H1 (cell line): ENCODE results near the gene SLFNL1. TPM values are rescaled to one million over a fixed set of nuclear protein-coding genes. Genes with fewer than 3 reads are reported as not detected.

Experiments used
- BCL11A ChIP-seq, 2 experiments: IDR thresholded peaks; one replicate each; pipeline ENCODE4 v1.6.1; 2011; ENCODE audit warnings: low read depth in 2 of 2, low read length in 2 of 2, mild to moderate bottlenecking in 2 of 2
- BRCA1 ChIP-seq: IDR thresholded peaks from 2 replicates; pipeline ENCODE4 v1.6.1; 2012; ENCODE audit warnings: low read depth, low read length, improper control_type of control experiment
- CTCF ChIP-seq, 3 experiments: IDR thresholded peaks; 1 replicate in 2 of 3; 2 replicates in 1 of 3; pipeline versions ENCODE4 v1.5.1 to v1.6.1; 2011; ENCODE audit warnings: low read length in 3 of 3, mild to moderate bottlenecking in 3 of 3, inconsistent platforms in 2 of 3, low read depth in 1 of 3, moderate library complexity in 1 of 3; ENCODE audit not compliant: insufficient read depth in 1 of 3; ENCODE audit errors: control extremely low read depth in 1 of 3
- EZH2 ChIP-seq: fragments of 200-600 bp; sonication (generic); IDR thresholded peaks from 2 replicates; pipeline ENCODE4 v1.7.1; 2012; ENCODE audit warnings: low read depth, mild to moderate bottlenecking, moderate library complexity, low read length, inconsistent platforms; ENCODE audit not compliant: severe bottlenecking
- GTF2F1 ChIP-seq: IDR thresholded peaks from 2 replicates; pipeline ENCODE4 v1.6.1; 2012; ENCODE audit warnings: low read depth, low read length, improper control_type of control experiment, borderline replicate concordance
- KDM4A ChIP-seq: IDR thresholded peaks from one replicate; pipeline ENCODE4 v1.7.1; 2012; ENCODE audit warnings: low read depth, mild to moderate bottlenecking, moderate library complexity, low read length, inconsistent platforms; ENCODE audit not compliant: severe bottlenecking
- KDM5A ChIP-seq: fragments of 200-600 bp; IDR thresholded peaks from 2 replicates; pipeline ENCODE4 v1.7.1; 2012; ENCODE audit warnings: mild to moderate bottlenecking, low read length, inconsistent platforms, mixed read lengths
- MAX ChIP-seq: IDR thresholded peaks from 2 replicates; pipeline ENCODE4 v1.6.1; 2012; ENCODE audit warnings: inconsistent platforms
- NANOG ChIP-seq: IDR thresholded peaks from 2 replicates; pipeline ENCODE4 v1.6.1; 2011; ENCODE audit warnings: low read length, low read depth, mild to moderate bottlenecking, inconsistent platforms; ENCODE audit not compliant: insufficient read depth, poor library complexity, severe bottlenecking
- NRF1 ChIP-seq: IDR thresholded peaks from 2 replicates; pipeline ENCODE4 v1.6.1; 2011; ENCODE audit warnings: mild to moderate bottlenecking, low read depth, low read length, improper control_type of control experiment
- PHF8 ChIP-seq: fragments of 200-600 bp; sonication (generic); conservative IDR thresholded peaks from 2 replicates; pipeline ENCODE4 v1.7.1; 2012; ENCODE audit warnings: low read depth, mild to moderate bottlenecking, inconsistent platforms, low read length, moderate library complexity
- RAD21 ChIP-seq, 2 experiments: IDR thresholded peaks in 1 of 2; conservative IDR thresholded peaks in 1 of 2; 2 replicates each; pipeline ENCODE4 v1.6.1; 2011; ENCODE audit warnings: low read depth in 2 of 2, low read length in 2 of 2, improper control_type of control experiment in 1 of 2, inconsistent platforms in 1 of 2, mild to moderate bottlenecking in 1 of 2, moderate library complexity in 1 of 2
- SIRT6 ChIP-seq: IDR thresholded peaks from one replicate; pipeline ENCODE4 v1.7.1; 2012; ENCODE audit warnings: low read length, inconsistent platforms
- ZNF274 ChIP-seq: IDR thresholded peaks from 2 replicates; pipeline ENCODE4 v1.7.0; 2012; ENCODE audit warnings: low read length, borderline replicate concordance; ENCODE audit errors: extremely low read depth
- polyA plus RNA-seq, 7 experiments: library from polyadenylated mRNA; depleted of rRNA in 3 of 7; stranded (reverse) in 5 of 7; unstranded in 2 of 7; fragments of >200 nt in 5 of 7; fragments of 200-250 nt in 2 of 7; gene quantifications; 1 replicate in 5 of 7; 2 replicates in 1 of 7; 4 replicates in 1 of 7; pipeline versions ENCODE4 v1.2.1 to v1.2.3, GENCODE V29; 2011 to 2013; ENCODE audit warnings: missing spikeins in 2 of 7, mixed read lengths in 2 of 7
- total RNA-seq: library from RNA; stranded (reverse); fragmentation: NEBNext Ultra II Directional; extraction: Animal tissue kit (Norgen Biotek cat#: 25700); gene quantifications from 2 replicates; pipeline ENCODE4 v1.2.1, GENCODE V29; 2021
- TF ChIP-seq, protein P1 (sequence below): IDR thresholded peaks from 2 replicates; pipeline ENCODE4 v1.6.1; 2012; ENCODE audit warnings: inconsistent platforms
- TF ChIP-seq, protein P2 (sequence below): IDR thresholded peaks from 2 replicates; pipeline ENCODE4 v1.6.1; 2011; ENCODE audit warnings: low read length, improper control_type of control experiment

SLFNL1 gene
- total and polyA plus RNA-seq, 2 of the 8 experiments (the other 6 are each of a cell fraction or from before 2014, with no cell fraction given), result not detected

DNA sequence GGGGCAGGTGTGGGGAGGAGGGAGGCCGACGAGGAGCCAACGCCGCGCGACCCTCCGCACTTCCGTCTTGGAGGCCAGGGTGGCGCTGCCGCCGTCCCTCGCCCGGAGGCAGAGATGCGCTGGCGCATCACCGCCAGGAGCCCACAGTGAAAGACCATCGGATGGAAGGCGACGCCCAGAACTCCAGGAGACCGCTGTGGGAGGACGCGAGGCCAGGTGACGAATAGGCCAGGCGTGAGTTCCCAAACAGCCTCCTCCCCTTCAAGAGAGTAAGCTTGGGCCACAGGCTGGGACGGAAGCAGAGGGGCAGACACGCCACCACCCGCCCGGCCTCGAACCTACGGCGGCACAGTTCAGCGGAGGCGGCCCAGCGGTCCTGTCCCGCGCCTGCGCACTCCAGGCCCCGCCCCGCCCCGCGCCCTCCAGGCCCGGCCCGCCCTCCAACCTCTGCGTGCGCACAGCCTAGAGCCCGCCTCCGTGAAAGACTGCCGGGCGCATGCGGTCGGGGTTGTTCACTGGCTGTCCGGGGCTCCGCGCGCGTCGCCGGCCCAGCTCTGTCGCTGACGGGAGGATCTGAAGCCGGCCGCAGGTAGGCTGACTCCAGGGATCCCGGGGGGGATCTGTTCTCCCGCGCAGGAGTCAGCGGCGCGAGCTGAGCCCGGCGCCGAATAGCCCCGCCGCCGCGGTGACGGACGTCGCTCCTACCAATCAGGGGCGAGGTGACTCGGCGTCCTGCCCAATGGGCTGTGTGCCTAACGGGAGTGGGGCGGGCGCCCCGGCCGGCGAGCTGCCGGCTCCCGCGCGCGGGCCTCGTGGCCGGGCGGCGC, 42.1 kb downstream of the SLFNL1 start, which contains the start of gene CTPS1 (continued):
- TF ChIP-seq CTCF (IDR thresholded peaks at IDR 0.05; ENCODE audit: control extremely low read depth in 1 of 3, insufficient read depth in 1 of 3, low read depth in 1 of 3, low read length in 3 of 3) (peak; percentile 58 to 68 (median 62)), SIRT6 (no peak), ZNF274 (no peak), GTF2F1 (no peak; the same call in 1 of the 2 replicates), RAD21 (IDR thresholded peaks at IDR 0.05 in 1 of 2, conservative IDR thresholded peaks at IDR 0.05 in 1 of 2; ENCODE audit: low read depth in 2 of 2, low read length in 2 of 2) (no peak), BCL11A (IDR thresholded peaks at IDR 0.05; ENCODE audit: low read depth in 2 of 2, low read length in 2 of 2) (no peak), MAX (peak; percentile 79), NRF1 (peak; percentile 53), NANOG (no peak), BRCA1 (no peak), KDM4A (peak; percentile 78), KDM5A (no peak), EZH2 (no peak), PHF8 (peak; percentile 91; the same call in 1 of the 2 replicates)
- TF ChIP-seq, protein P1, sequence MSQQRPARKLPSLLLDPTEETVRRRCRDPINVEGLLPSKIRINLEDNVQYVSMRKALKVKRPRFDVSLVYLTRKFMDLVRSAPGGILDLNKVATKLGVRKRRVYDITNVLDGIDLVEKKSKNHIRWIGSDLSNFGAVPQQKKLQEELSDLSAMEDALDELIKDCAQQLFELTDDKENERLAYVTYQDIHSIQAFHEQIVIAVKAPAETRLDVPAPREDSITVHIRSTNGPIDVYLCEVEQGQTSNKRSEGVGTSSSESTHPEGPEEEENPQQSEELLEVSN, result peak; percentile 85
- TF ChIP-seq, protein P2, sequence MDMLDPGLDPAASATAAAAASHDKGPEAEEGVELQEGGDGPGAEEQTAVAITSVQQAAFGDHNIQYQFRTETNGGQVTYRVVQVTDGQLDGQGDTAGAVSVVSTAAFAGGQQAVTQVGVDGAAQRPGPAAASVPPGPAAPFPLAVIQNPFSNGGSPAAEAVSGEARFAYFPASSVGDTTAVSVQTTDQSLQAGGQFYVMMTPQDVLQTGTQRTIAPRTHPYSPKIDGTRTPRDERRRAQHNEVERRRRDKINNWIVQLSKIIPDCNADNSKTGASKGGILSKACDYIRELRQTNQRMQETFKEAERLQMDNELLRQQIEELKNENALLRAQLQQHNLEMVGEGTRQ, result no peak
